ENCODE data around the gene LRRC39.
A peak's percentile ranks its signal among the peaks of the same experiment; 100 is the strongest.

Gene LRRC39

GRCh38 chr1:100142343-100142742 is 35.7 kb downstream of the LRRC39 start:
- H3K36me3 ChIP-seq (ENCODE audit: low read depth): peaks cover 99% of the 10 kb centered on the region
- no peak for ATAC-seq (ENCODE audit: low read depth)
- no peak for TF ChIP-seq CTCF (IDR thresholded peaks at IDR 0.05; ENCODE audit: poor library complexity, severe bottlenecking)

GRCh38 chr1:100141192-100141591 is 36.9 kb downstream of the LRRC39 start:
- Histone ChIP-seq H3K36me3 (ENCODE audit: low read depth) (peaks cover 99% of the 10 kb centered on the region), H3K4me1 (ENCODE audit: insufficient read depth, poor library complexity, severe bottlenecking) (no peaks in the 10 kb centered on the region), H3K4me3 (ENCODE audit: severe bottlenecking) (no peak overlapping the region), H3K27me3 (ENCODE audit: insufficient read depth, poor library complexity, severe bottlenecking) (no peaks in the 10 kb centered on the region), H3K27ac (ENCODE audit: poor library complexity, severe bottlenecking) (no peak overlapping the region), H3K9me3 (ENCODE audit: severe bottlenecking) (no peaks in the 10 kb centered on the region)
- no peak for TF ChIP-seq CTCF (IDR thresholded peaks at IDR 0.05; ENCODE audit: poor library complexity, severe bottlenecking)
- no peak for DNase-seq (ENCODE audit: low spot score)
- ATAC-seq (ENCODE audit: low read depth): no peak

More at GRCh38 chr1:100142343-100142742, 35.7 kb downstream of the LRRC39 start:
- Histone ChIP-seq H3K4me3 (ENCODE audit: severe bottlenecking) (no peak overlapping the region), H3K27ac (ENCODE audit: poor library complexity, severe bottlenecking) (no peak overlapping the region), H3K27me3 (ENCODE audit: insufficient read depth, poor library complexity, severe bottlenecking) (no peaks in the 10 kb centered on the region), H3K4me1 (ENCODE audit: insufficient read depth, poor library complexity, severe bottlenecking) (no peaks in the 10 kb centered on the region), H3K9me3 (ENCODE audit: severe bottlenecking) (no peaks in the 10 kb centered on the region)
- DNase-seq (ENCODE audit: low spot score): no peak

GRCh38 chr1:100137602-100138001 is 40.5 kb downstream of the LRRC39 start:
- no peak for TF ChIP-seq CTCF (IDR thresholded peaks at IDR 0.05; ENCODE audit: poor library complexity, severe bottlenecking)
- Histone ChIP-seq H3K4me1 (ENCODE audit: insufficient read depth, poor library complexity, severe bottlenecking) (peaks cover 8% of the 10 kb centered on the region), H3K27ac (ENCODE audit: poor library complexity, severe bottlenecking) (no peak overlapping the region), H3K27me3 (ENCODE audit: insufficient read depth, poor library complexity, severe bottlenecking) (no peaks in the 10 kb centered on the region), H3K4me3 (ENCODE audit: severe bottlenecking) (no peak overlapping the region), H3K36me3 (ENCODE audit: low read depth) (peaks cover 71% of the 10 kb centered on the region), H3K9me3 (ENCODE audit: severe bottlenecking) (no peaks in the 10 kb centered on the region)
- ATAC-seq (ENCODE audit: low read depth) (no peak), DNase-seq (ENCODE audit: low spot score) (no peak)

- TF ChIP-seq CTCF (IDR thresholded peaks at IDR 0.05; ENCODE audit: poor library complexity, severe bottlenecking): peak; percentile 14
- DNase-seq (ENCODE audit: low spot score) (no peak), ATAC-seq (ENCODE audit: low read depth) (no peak)
- no peak overlapping the region for H3K4me3 ChIP-seq (ENCODE audit: severe bottlenecking)
- H3K27ac ChIP-seq (ENCODE audit: poor library complexity, severe bottlenecking): no peak overlapping the region
- no peaks in the 10 kb centered on the region for H3K27me3 ChIP-seq (ENCODE audit: insufficient read depth, poor library complexity, severe bottlenecking)
- peaks cover 44% of the 10 kb centered on the region for H3K36me3 ChIP-seq (ENCODE audit: low read depth)
- H3K4me1 ChIP-seq (ENCODE audit: insufficient read depth, poor library complexity, severe bottlenecking): peaks cover 17% of the 10 kb centered on the region
- no peaks in the 10 kb centered on the region for H3K9me3 ChIP-seq (ENCODE audit: severe bottlenecking)
Measured at GRCh38 chr1:100134872-100135271, 43.2 kb downstream of the LRRC39 start.

- DNase-seq (ENCODE audit: low spot score) (peak; percentile 95), ATAC-seq (ENCODE audit: low read depth) (peak; percentile 95)
- no peak for TF ChIP-seq CTCF (IDR thresholded peaks at IDR 0.05; ENCODE audit: poor library complexity, severe bottlenecking)
- no peaks in the 10 kb centered on the region for H3K27me3 ChIP-seq (ENCODE audit: insufficient read depth, poor library complexity, severe bottlenecking)
- H3K9me3 ChIP-seq (ENCODE audit: severe bottlenecking): no peaks in the 10 kb centered on the region
- H3K36me3 ChIP-seq (ENCODE audit: low read depth): peaks cover 23% of the 10 kb centered on the region
- H3K27ac ChIP-seq (ENCODE audit: poor library complexity, severe bottlenecking): peak within 1 kb of the TSS; percentile 43
- peak within 1 kb of the TSS; percentile 81 for H3K4me3 ChIP-seq (ENCODE audit: severe bottlenecking)
- H3K4me1 ChIP-seq (ENCODE audit: insufficient read depth, poor library complexity, severe bottlenecking): peaks cover 17% of the 10 kb centered on the region
Measured at GRCh38 chr1:100132566-100133477, 45.2 kb downstream of the LRRC39 start, which contains the start of the genes SASS6 and TRMT13. TSS of gene SASS6 (minus strand) at chr1:100132930. CDS start at chr1:100132814, 116 bp downstream. TSS of gene TRMT13 (plus strand) at chr1:100133163. CDS start at chr1:100133169, 6 bp downstream.

Data from RWPE2 (cell line).